Measurements from ENCODE around the gene SLX4IP.

SLX4IP gene

GRCh38 chr20:10670501-10671220 is 235.6 kb downstream of the SLX4IP start:
- DNase-seq, result no peak

- peak; percentile 3 for DNase-seq
Measured at GRCh38 chr20:10671221-10671918, 236.3 kb downstream of the SLX4IP start.

DNA sequence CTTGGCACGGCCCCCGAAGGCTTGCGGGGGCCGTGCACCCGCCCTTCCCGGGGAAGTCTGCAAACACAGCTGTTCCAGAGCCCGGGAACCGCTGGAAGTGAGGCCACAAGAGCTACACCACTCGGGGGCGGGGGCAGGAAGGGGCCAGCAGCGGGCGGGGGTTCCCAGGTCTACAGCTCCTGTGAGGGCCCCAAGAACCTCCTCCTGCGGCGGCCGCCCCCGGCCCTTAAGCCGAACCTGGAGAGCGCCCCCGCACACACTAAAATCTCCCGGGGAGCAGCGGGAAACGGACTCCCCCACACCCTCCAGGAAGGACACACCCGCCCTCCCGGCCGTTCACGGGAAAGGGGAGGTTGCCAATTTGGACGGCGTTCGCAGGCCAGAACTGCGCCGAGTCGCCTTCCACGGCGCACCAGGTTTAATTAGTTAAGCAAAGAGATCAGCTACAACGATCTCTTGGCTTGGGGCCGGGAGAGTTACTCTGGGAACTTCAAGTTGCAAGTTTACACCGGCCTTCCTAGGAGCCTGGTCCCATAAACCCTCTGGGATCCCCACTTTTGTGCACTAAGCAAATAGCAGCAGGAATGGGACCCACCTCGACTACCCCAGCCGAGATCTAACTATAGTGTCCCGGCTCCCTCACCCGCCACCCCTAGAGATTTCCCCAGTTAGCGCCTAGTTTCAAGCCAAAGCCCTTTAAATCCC is 237.0 kb downstream of the SLX4IP start:
- DNase-seq, result no peak

- peak; percentile 24 for DNase-seq
Measured at GRCh38 chr20:10672624-10673127, 237.6 kb downstream of the SLX4IP start.

- no peak for DNase-seq
Measured at GRCh38 chr20:10673176-10673841, 238.2 kb downstream of the SLX4IP start.

GRCh38 chr20:10673842-10674683 is 239.0 kb downstream of the SLX4IP start, which contains the start of gene JAG1:
JAG1 (minus strand) TSS chr20:10673999; CDS start chr20:10673530, 469 bp downstream.
- peak; percentile 35 for DNase-seq

DNA sequence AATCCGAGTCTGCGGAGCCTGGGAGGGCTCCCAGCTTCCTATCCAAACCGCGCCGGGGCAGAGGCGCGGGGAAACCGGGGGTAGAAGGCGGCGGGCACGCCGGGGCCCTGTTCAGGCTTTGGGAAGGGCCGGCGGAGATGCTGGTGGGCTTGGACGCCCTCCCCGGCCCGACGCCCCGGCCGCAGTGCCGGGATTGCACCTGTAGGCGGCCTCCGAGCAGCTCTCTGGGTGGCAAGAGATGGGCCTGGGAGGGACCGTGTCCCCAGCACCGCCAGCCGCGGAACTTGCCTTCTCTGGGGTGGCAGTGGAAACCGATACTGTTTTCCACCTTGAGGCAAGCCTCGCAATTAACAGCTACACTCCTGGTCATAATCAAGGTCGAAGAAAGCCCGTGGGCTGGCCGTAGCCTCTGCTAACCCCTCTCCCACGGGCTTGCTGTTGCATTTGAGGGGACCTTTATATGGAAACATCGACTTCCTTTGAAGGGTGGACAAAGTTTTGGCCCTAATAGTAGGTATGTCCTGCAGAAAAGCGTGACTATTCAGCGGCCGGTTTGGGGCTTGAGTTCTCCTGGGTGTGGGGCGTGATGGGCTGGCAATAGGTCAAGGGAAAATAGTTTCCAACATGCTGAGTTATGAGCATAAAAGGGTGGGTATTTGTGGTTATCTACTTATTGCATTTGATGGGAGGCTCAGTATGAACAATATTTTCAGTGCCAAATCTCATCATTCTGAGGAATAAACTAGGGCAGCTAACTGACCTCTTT is 239.8 kb downstream of the SLX4IP start:
- peak; percentile 19 for DNase-seq

DNA sequence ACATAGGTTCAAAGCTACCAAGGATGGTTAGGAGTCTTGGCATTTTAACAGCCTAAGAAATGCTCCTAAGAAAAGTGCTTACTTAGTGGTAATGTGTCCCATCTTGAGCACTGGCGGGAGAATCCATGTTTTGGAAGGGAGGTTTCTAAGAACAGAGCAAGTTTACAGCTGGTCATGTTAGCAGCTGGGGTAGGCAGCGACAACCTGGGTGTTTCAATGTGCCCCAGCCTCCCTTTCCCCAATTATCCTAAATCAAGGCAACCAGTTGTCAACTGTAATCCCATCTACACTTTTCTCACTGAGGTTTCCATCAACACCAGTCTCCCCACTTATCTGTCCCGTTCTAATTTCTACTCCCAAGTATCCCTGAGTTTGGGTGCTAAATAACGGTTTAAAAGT is 240.3 kb downstream of the SLX4IP start:
- DNase-seq, result no peak

DNA sequence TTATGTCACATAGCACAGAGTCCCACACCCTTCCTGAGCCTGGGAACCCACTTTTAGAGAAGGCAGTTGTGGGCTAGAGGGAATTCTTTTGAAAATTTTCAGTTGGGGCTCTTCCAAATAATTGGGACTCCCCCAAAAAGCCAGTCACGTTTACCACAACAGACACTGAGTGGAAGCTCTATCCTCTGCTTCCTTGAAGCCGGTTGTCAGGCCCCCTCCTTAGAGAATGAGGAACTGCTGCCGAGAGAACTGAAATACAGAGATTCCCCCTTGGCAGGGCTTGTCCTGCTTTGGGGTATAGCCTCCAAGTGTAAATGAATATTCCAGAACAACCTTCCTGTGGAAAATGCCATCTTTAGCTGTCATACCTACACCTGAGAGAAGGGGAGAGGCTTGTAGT is 241.4 kb downstream of the SLX4IP start:
- no peak for DNase-seq

Data from stimulated activated CD4-positive, alpha-beta T cell treated with anti-CD3 and anti-CD28 coated beads, Interleukin-4, amount 100 ng/mL, for 1 hour (primary cell).